Endothelial cell of umbilical vein (primary cell): ENCODE measurements around the gene GPX8. TPM values are rescaled to one million over a fixed set of nuclear protein-coding genes. Genes with fewer than 3 reads are reported as not detected.
A peak's percentile ranks its signal among the peaks of the same experiment; 100 is the strongest.

Source experiments
- Bru-seq: library from RNA; stranded (reverse); fragments of 400-500 nt; gene quantifications from one replicate; lab custom pipeline; 2021; lab: Mats Ljungman, UMichigan
- BruChase-seq, 2 experiments: library from RNA; stranded (reverse); fragments of 400-500 nt; gene quantifications; one replicate each; lab custom pipeline; 2021; lab: Mats Ljungman, UMichigan
- BruUV-seq: library from RNA; stranded (reverse); fragments of 400-500 nt; replicated peaks from 2 replicates; lab custom pipeline; 2021; lab: Mats Ljungman, UMichigan
- CTCF ChIA-PET: fragments of 300-600, 350-600 bp; sonication (Branson Sonifier 250); formaldehyde crosslinking; loops from one replicate; lab custom pipeline; 2021; ENCODE audit warnings: antibody characterized with exemption, inconsistent platforms; lab: Charles Lee
- POLR2A ChIA-PET: fragments of 300-600, 350-600 bp; sonication (Branson Sonifier 250); formaldehyde crosslinking; loops from one replicate; lab custom pipeline; 2021; ENCODE audit warnings: antibody characterized with exemption, inconsistent platforms; lab: Charles Lee
- DNase-seq: peaks from one replicate; pipeline ENCODE4 v3.0.0-alpha.2; 2011; ENCODE audit warnings: low read depth, low spot score
- FAIRE-seq: peaks from 2 replicates; lab custom pipeline; 2011; peaks lifted over from hg19 to GRCh38; lab: Jason Lieb, UNC
- H2AFZ ChIP-seq: 2 replicates; pipeline ENCODE4 v1.6.0; 2012; ENCODE audit warnings: low read depth, low read length, control low read depth, inconsistent platforms
- H3K27ac ChIP-seq: 2 replicates; pipeline ENCODE4 v1.5.1; 2011; ENCODE audit warnings: low read depth, mild to moderate bottlenecking, control low read depth, low read length, moderate library complexity; ENCODE audit not compliant: insufficient read depth
- H3K27me3 ChIP-seq, 2 experiments: 2 replicates each; pipeline versions ENCODE4 v1.6.0 to v1.6.1; 2011; ENCODE audit warnings: low read length in 2 of 2, mixed read lengths in 1 of 2; ENCODE audit not compliant: control insufficient read depth in 2 of 2, insufficient read depth in 2 of 2
- H3K36me3 ChIP-seq, 2 experiments: 2 replicates in 1 of 2; 3 replicates in 1 of 2; pipeline ENCODE4 v1.5.1; 2011; ENCODE audit warnings: low read length in 2 of 2, mild to moderate bottlenecking in 1 of 2, moderate library complexity in 1 of 2; ENCODE audit not compliant: control insufficient read depth in 2 of 2, insufficient read depth in 2 of 2; ENCODE audit errors: extremely low read depth in 1 of 2
- H3K4me1 ChIP-seq: 3 replicates; pipeline ENCODE4 v1.5.1; 2011; ENCODE audit warnings: mild to moderate bottlenecking, low read length; ENCODE audit not compliant: control insufficient read depth, insufficient read depth; ENCODE audit errors: extremely low read depth
- H3K4me2 ChIP-seq: 2 replicates; pipeline ENCODE4 v1.6.1; 2011; ENCODE audit warnings: low read length, control low read depth, mixed read lengths; ENCODE audit not compliant: insufficient read depth
- H3K4me3 ChIP-seq, 3 experiments: fragments of 200-600 bp in 1 of 3; sonication (generic), shearing (Covaris generic) in 1 of 3; replicated peaks in 1 of 3; 2 replicates each; pipeline ENCODE4 v1.5.1; 2011 to 2016; ENCODE audit warnings: control low read depth in 3 of 3, low read length in 3 of 3, mild to moderate bottlenecking in 2 of 3, inconsistent platforms in 1 of 3, low read depth in 1 of 3, moderate library complexity in 1 of 3; ENCODE audit not compliant: insufficient read depth in 1 of 3
- H3K79me2 ChIP-seq: 2 replicates; pipeline ENCODE4 v1.6.0; 2012; ENCODE audit warnings: low read length, inconsistent platforms; ENCODE audit not compliant: control insufficient read depth, insufficient read depth
- H3K9ac ChIP-seq: replicated peaks from 2 replicates; pipeline ENCODE3; 2011; ENCODE audit warnings: low read length, control low read depth; ENCODE audit not compliant: insufficient read depth; ENCODE audit errors: extremely low read depth
- H3K9me1 ChIP-seq: replicated peaks from 3 replicates; pipeline ENCODE4 v1.6.0; 2011; ENCODE audit warnings: mild to moderate bottlenecking, low read length; ENCODE audit not compliant: control insufficient read depth, insufficient read depth; ENCODE audit errors: extremely low read depth
- H3K9me3 ChIP-seq: replicated peaks from 2 replicates; pipeline ENCODE4 v1.5.1; 2012; ENCODE audit warnings: low read length, inconsistent platforms; ENCODE audit not compliant: control insufficient read depth, insufficient read depth
- H4K20me1 ChIP-seq: replicated peaks from 2 replicates; pipeline ENCODE3; 2011; ENCODE audit warnings: mild to moderate bottlenecking, low read length; ENCODE audit not compliant: control insufficient read depth, insufficient read depth; ENCODE audit errors: extremely low read depth
- EZH2 ChIP-seq: IDR thresholded peaks from 2 replicates; pipeline ENCODE4 v1.6.1; 2012; ENCODE audit warnings: borderline replicate concordance, low read depth, mild to moderate bottlenecking, moderate library complexity, low read length, inconsistent platforms; ENCODE audit not compliant: severe bottlenecking
- FOS ChIP-seq: IDR thresholded peaks from 2 replicates; pipeline ENCODE4 v1.6.1; 2011; ENCODE audit warnings: mild to moderate bottlenecking, low read length, moderate library complexity, borderline replicate concordance; ENCODE audit not compliant: insufficient read depth
- GATA2 ChIP-seq: IDR thresholded peaks from 2 replicates; pipeline ENCODE4 v1.7.0; 2011; ENCODE audit warnings: low read depth, mild to moderate bottlenecking, moderate library complexity, mixed read lengths, low read length; ENCODE audit not compliant: insufficient read length, insufficient read depth
- POLR2A ChIP-seq: IDR thresholded peaks from 2 replicates; pipeline ENCODE4 v1.6.1; 2012; ENCODE audit warnings: low read depth, mild to moderate bottlenecking, control low read depth, low read length
- POLR2AphosphoS5 ChIP-seq: IDR thresholded peaks from 2 replicates; pipeline ENCODE4 v1.6.1; 2012; ENCODE audit warnings: low read depth, mild to moderate bottlenecking, control low read depth, low read length, moderate library complexity; ENCODE audit not compliant: insufficient read depth
- dilution Hi-C: fragments of 300-500 bp; cut with MboI; formaldehyde crosslinking; loops from one replicate; pipeline ENCODE4 v1.15.0; 2019; ENCODE audit warnings: low sequenced_read_pairs; ENCODE audit not compliant: extremely low pct_ligation_motif_present
- intact Hi-C: fragments of 100-400 bp; cut with micrococcal nuclease; formaldehyde crosslinking; loops from one replicate; pipeline ENCODE4 v1.10.0; 2022
- long read RNA-seq: library from polyadenylated mRNA; stranded (forward); transcript quantifications from one replicate; pipeline ENCODE4 v2.0.0, GENCODE V29; 2021
- polyA minus RNA-seq, 3 experiments: library from RNA; depleted of rRNA, polyadenylated mRNA; stranded (reverse); fragments of >200 nt; gene quantifications; 1 replicate in 1 of 3; 2 replicates in 2 of 3; pipeline ENCODE4 v1.2.3, GENCODE V29; 2011
- polyA plus RNA-seq, 4 experiments: library from polyadenylated mRNA; depleted of rRNA in 3 of 4; stranded (reverse) in 3 of 4; unstranded in 1 of 4; fragments of >200 nt; gene quantifications; 2 replicates each; pipeline versions ENCODE4 v1.2.1 to v1.2.3, GENCODE V29; 2011 to 2012; ENCODE audit warnings: missing spikeins in 1 of 4
- total RNA-seq: library from RNA; stranded (reverse); gene quantifications from 2 replicates; pipeline ENCODE4 v1.2.3, GENCODE V29; 2021
- TF ChIP-seq, protein P1 (sequence below), 2 donors: IDR thresholded peaks; 1 replicate in 1 of 2; 2 replicates in 1 of 2; pipeline ENCODE4 v1.5.1; 2011; ENCODE audit warnings: low read length in 2 of 2, mild to moderate bottlenecking in 2 of 2, moderate library complexity in 2 of 2, control low read depth in 1 of 2, inconsistent platforms in 1 of 2, low read depth in 1 of 2; ENCODE audit not compliant: insufficient read depth in 1 of 2; ENCODE audit errors: extremely low read depth in 1 of 2
- TF ChIP-seq, protein P2 (sequence below): IDR thresholded peaks from 2 replicates; pipeline ENCODE4 v1.6.1; 2011; ENCODE audit not compliant: insufficient read depth, insufficient read length

Gene GPX8
- total RNA-seq (147 and 161 TPM in 2 replicates), polyA plus RNA-seq (45.1 and 60.1 TPM in 2 replicates), polyA minus RNA-seq (47.5 and 50.8 TPM in 2 replicates), Bru-seq, nascent RNA (percentile 98 among the genes with signal in this experiment), BruChase-seq, experiment 1, labeled RNA remaining after a 6-hour chase (percentile 99 among the genes with signal in this experiment), BruChase-seq, experiment 2, labeled RNA remaining after a 2-hour chase (percentile 99 among the genes with signal in this experiment)
- 87.7 and 92.3 TPM in 2 replicates for polyA plus RNA-seq (2011; cell fraction: cytosol; rRNA removed)
- polyA plus RNA-seq (2011; cell fraction: nucleus; rRNA removed) = 48.2 and 69.8 TPM in 2 replicates
- 79.3 and 119 TPM in 2 replicates for polyA plus RNA-seq (2012)
- 14.0 TPM for polyA minus RNA-seq (2011; cell fraction: cytosol; rRNA and poly(A)+ RNA removed)
- 29.0 and 50.8 TPM in 2 replicates for polyA minus RNA-seq (2011; cell fraction: nucleus; rRNA and poly(A)+ RNA removed)
- long read RNA-seq, transcript GPX8-203 (3 exons, 1,411 nt) = major isoform, 373 of 519 reads
- long read RNA-seq, transcript GPX8-201 (2 exons, 3,245 nt) = minor isoform, 14 of 519 reads
- long read RNA-seq, transcript GPX8-208 (3 exons, 1,036 nt) = minor isoform, 28 of 519 reads
- long read RNA-seq, transcript GPX8-205 (4 exons, 3,422 nt) = minor isoform, 61 of 519 reads
- long read RNA-seq, partial matches to known transcripts = 19 of 519 reads
- long read RNA-seq, other reads (novel, unspliced or antisense) = 23 of 519 reads

- ChIA-PET POLR2A (interaction anchor here (0.7 to 1.5 kb wide), 5 partner anchors 12 to 850 kb away, joined by 3 to 8 read pairs (median 5); partner anchors contain the start of genes ARL15 and ESM1), CTCF (interaction anchor here (0.6 to 4.8 kb wide), 67 partner anchors 9 to 931 kb away, joined by 3 to 480 read pairs (median 5); partner anchors contain the start of genes CDC20B, ESM1 and SNX18)
- H3K4me1 ChIP-seq = peaks cover 53% of the 10 kb centered on the region
- H3K27me3 ChIP-seq = no peaks in the 10 kb centered on the region
- peak within 1 kb of the TSS; percentile 100 for H3K4me2 ChIP-seq
- intact Hi-C loops = loop anchor here (1.0 to 2.0 kb wide), 4 partner anchors 175 to 915 kb away; partner anchors contain the start of genes ESM1 and SNX18
- no peaks in the 10 kb centered on the region for H3K9me1 ChIP-seq
- no TSS peak for BruUV-seq
- H3K4me3 ChIP-seq = peak within 1 kb of the TSS; percentile 66 to 100 (median 96)
- peak within 1 kb of the TSS; percentile 96 for H3K9ac ChIP-seq
- DNase-seq (peak; percentile 89), FAIRE-seq (peak; percentile 80)
- H3K9me3 ChIP-seq = no peaks in the 10 kb centered on the region
- H2AFZ ChIP-seq = no peak within 1 kb of the TSS
- no peak for TF ChIP-seq FOS
- no peak for TF ChIP-seq EZH2
- TF ChIP-seq GATA2 = no peak
- TF ChIP-seq POLR2AphosphoS5 = peak; percentile 60
- TF ChIP-seq, protein P1, sequence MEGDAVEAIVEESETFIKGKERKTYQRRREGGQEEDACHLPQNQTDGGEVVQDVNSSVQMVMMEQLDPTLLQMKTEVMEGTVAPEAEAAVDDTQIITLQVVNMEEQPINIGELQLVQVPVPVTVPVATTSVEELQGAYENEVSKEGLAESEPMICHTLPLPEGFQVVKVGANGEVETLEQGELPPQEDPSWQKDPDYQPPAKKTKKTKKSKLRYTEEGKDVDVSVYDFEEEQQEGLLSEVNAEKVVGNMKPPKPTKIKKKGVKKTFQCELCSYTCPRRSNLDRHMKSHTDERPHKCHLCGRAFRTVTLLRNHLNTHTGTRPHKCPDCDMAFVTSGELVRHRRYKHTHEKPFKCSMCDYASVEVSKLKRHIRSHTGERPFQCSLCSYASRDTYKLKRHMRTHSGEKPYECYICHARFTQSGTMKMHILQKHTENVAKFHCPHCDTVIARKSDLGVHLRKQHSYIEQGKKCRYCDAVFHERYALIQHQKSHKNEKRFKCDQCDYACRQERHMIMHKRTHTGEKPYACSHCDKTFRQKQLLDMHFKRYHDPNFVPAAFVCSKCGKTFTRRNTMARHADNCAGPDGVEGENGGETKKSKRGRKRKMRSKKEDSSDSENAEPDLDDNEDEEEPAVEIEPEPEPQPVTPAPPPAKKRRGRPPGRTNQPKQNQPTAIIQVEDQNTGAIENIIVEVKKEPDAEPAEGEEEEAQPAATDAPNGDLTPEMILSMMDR (IDR thresholded peaks at IDR 0.05; ENCODE audit: extremely low read depth in 1 of 2, insufficient read depth in 1 of 2, low read depth in 1 of 2, low read length in 2 of 2) = peak; percentile 42 to 46
- TF ChIP-seq, protein P2, sequence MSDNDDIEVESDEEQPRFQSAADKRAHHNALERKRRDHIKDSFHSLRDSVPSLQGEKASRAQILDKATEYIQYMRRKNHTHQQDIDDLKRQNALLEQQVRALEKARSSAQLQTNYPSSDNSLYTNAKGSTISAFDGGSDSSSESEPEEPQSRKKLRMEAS = no peak
- peak; percentile 88 for TF ChIP-seq POLR2A
- peaks cover 6% of the 10 kb centered on the region for H4K20me1 ChIP-seq
- peaks cover 34% of the 10 kb centered on the region for H3K79me2 ChIP-seq
- H3K36me3 ChIP-seq = peaks cover 4 to 16% of the 10 kb centered on the region in 2 experiments
- peak within 1 kb of the TSS; percentile 89 for H3K27ac ChIP-seq
- dilution Hi-C loops = loop anchor here (10.0 kb wide), 1 partner anchor 75 kb away; the partner anchor contains the start of gene CCNO
Observed at GRCh38 chr5:55159763-55160492, at the start of gene GPX8. Gene GPX8, plus strand, starts transcription at chr5:55160171. Its CDS starts 22 bp downstream, at chr5:55160193.
